GM12875 (cell line): ENCODE data around the gene SLC13A1.
"Not testable (repeated sequence)": the region's sequence is repeated elsewhere in the genome, so short reads cannot be mapped to it uniquely, and the experiment has no call there.

Source experiments
- H3K4me3 ChIP-seq: one replicate; pipeline ENCODE4 v1.5.1; 2011; ENCODE audit warnings: low read depth, low read length, control low read depth
- CTCF ChIP-seq: IDR thresholded peaks from 2 replicates; pipeline ENCODE4 v1.5.1; 2011; ENCODE audit warnings: low read depth, mild to moderate bottlenecking, control low read depth, inconsistent platforms, low read length, moderate library complexity, borderline replicate concordance; ENCODE audit not compliant: insufficient read depth

The SLC13A1 gene

DNA sequence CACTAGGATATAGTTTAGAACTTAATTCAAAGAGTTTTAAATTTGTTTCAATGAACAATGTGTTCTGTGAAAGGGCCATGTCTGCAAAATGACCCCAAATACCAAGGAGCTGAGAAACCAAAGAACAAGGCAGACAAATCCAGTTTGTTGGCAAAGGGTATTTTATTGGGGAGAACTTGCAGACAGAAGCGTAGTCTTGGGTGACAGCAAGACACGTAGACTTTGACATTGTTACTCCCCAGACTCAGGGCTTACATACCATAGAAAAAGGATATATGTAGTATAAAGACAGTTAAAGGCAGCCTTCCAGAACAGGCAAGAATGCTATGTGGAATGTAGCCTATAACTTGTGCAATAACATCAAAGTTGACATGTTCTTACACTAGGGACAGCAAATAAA is 109.3 kb downstream of the SLC13A1 start:
- no peak for TF ChIP-seq CTCF
- H3K4me3 ChIP-seq: no peak overlapping the region

- not testable (repeated sequence) for H3K4me3 ChIP-seq
These were observed 112.9 kb downstream of the SLC13A1 start for GRCh38 chr7:123086910-123087309.

GRCh38 chr7:123084861-123085260 is 114.9 kb downstream of the SLC13A1 start:
- H3K4me3 ChIP-seq: not testable (repeated sequence)

- H3K4me3 ChIP-seq: no peak overlapping the region
- no peak for TF ChIP-seq CTCF
These were observed 120.7 kb downstream of the SLC13A1 start for GRCh38 chr7:123079021-123079420.

GRCh38 chr7:123075838-123076467 is 123.8 kb downstream of the SLC13A1 start:
- no peak overlapping the region for H3K4me3 ChIP-seq
- TF ChIP-seq CTCF: no peak

DNA sequence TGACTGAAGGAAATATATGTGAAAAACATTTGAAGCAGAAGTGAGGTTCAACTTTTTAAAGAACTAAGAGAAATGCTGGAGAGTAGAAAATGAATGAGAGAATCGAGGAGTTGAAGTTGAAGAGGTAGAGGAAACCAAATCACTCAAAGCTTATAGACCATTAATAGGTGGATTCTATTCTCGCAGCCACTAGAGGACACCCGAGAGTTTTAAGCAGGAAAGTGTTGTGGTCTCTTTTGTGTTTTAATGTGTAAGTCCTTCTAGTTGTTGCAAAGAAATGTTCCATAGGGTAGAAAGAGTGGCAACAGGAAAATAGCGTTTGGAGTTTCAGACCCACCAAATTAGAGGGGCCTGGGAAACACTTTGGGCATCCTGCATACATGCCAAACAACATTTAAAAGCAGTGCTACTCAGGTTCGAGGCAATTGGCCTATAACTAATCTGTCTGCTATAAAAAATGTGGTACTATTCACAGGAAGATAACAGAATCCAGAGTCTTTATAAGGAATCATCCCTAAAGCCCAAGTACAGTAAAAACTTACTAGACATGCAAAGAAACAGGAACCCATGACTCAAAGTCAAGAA is 129.0 kb downstream of the SLC13A1 start:
- TF ChIP-seq CTCF: peak; percentile 61
- no peak overlapping the region for H3K4me3 ChIP-seq

GRCh38 chr7:123067814-123068213 is 132.0 kb downstream of the SLC13A1 start:
- no peak overlapping the region for H3K4me3 ChIP-seq
- no peak for TF ChIP-seq CTCF
